Trophoblast cell (in vitro differentiated cells and primary cell): ENCODE measurements around the gene ROCK1.

Source experiments
- DNase-seq, 2 donors: peaks; one replicate each; pipeline ENCODE4 v3.0.0-alpha.2; 2016
- H2AFZ ChIP-seq: 2 replicates; pipeline ENCODE4 v1.6.1; 2013; ENCODE audit warnings: low read length, moderate library complexity, mild to moderate bottlenecking; ENCODE audit not compliant: insufficient read depth, poor library complexity
- H2AK5ac ChIP-seq: 2 replicates; pipeline ENCODE4 v1.6.1; 2013; ENCODE audit warnings: mild to moderate bottlenecking, low read length
- H2BK120ac ChIP-seq: 2 replicates; pipeline ENCODE4 v1.6.1; 2013; ENCODE audit warnings: low read length, mild to moderate bottlenecking, moderate library complexity; ENCODE audit not compliant: insufficient read depth, poor library complexity
- H2BK12ac ChIP-seq: 2 replicates; pipeline ENCODE4 v1.6.1; 2013; ENCODE audit warnings: mild to moderate bottlenecking, low read length, moderate library complexity
- H2BK5ac ChIP-seq: 2 replicates; pipeline ENCODE4 v1.6.1; 2013; ENCODE audit warnings: low read length, low read depth, moderate library complexity, mild to moderate bottlenecking; ENCODE audit not compliant: poor library complexity
- H3K14ac ChIP-seq: 2 replicates; pipeline ENCODE4 v1.6.1; 2013; ENCODE audit warnings: mild to moderate bottlenecking, low read length
- H3K18ac ChIP-seq: 2 replicates; pipeline ENCODE4 v1.6.1; 2013; ENCODE audit warnings: mild to moderate bottlenecking, low read length
- H3K23ac ChIP-seq: 2 replicates; pipeline ENCODE4 v1.6.1; 2013; ENCODE audit warnings: low read length
- H3K27ac ChIP-seq: 2 replicates; pipeline ENCODE4 v1.5.1; 2013; ENCODE audit warnings: low read depth, mild to moderate bottlenecking, inconsistent platforms, low read length, moderate library complexity
- H3K27me3 ChIP-seq: 2 replicates; pipeline ENCODE4 v1.6.1; 2013; ENCODE audit warnings: inconsistent platforms, mild to moderate bottlenecking, low read length, moderate library complexity; ENCODE audit not compliant: insufficient read depth
- H3K36me3 ChIP-seq, 2 experiments: 1 replicate in 1 of 2; 2 replicates in 1 of 2; pipeline ENCODE4 v1.6.1; 2013; ENCODE audit warnings: low read length in 2 of 2, mild to moderate bottlenecking in 2 of 2, moderate library complexity in 1 of 2; ENCODE audit not compliant: insufficient read depth in 2 of 2, control insufficient read depth in 1 of 2
- H3K4ac ChIP-seq: 2 replicates; pipeline ENCODE4 v1.6.1; 2013; ENCODE audit warnings: low read depth, mild to moderate bottlenecking, low read length, moderate library complexity
- H3K4me1 ChIP-seq, 2 experiments: 1 replicate in 1 of 2; 2 replicates in 1 of 2; pipeline ENCODE4 v1.6.1; 2013; ENCODE audit warnings: low read length in 2 of 2, mild to moderate bottlenecking in 2 of 2, moderate library complexity in 1 of 2; ENCODE audit not compliant: insufficient read depth in 2 of 2, control insufficient read depth in 1 of 2
- H3K4me2 ChIP-seq: 2 replicates; pipeline ENCODE4 v1.6.1; 2013; ENCODE audit warnings: inconsistent platforms, mild to moderate bottlenecking, low read length, moderate library complexity
- H3K4me3 ChIP-seq: 2 replicates; pipeline ENCODE4 v1.5.1; 2013; ENCODE audit warnings: mild to moderate bottlenecking, low read depth, low read length, inconsistent platforms
- H3K79me1 ChIP-seq: one replicate; pipeline ENCODE4 v1.6.1; 2013; ENCODE audit warnings: low read length
- H3K79me2 ChIP-seq: 2 replicates; pipeline ENCODE4 v1.6.1; 2013; ENCODE audit warnings: low read length, mild to moderate bottlenecking; ENCODE audit not compliant: control insufficient read depth, insufficient read depth, poor library complexity
- H3K9ac ChIP-seq: 2 replicates; pipeline ENCODE4 v1.6.1; 2013; ENCODE audit warnings: mild to moderate bottlenecking, low read length
- H3K9me3 ChIP-seq: 2 replicates; pipeline ENCODE4 v1.6.1; 2013; ENCODE audit warnings: low read depth, mild to moderate bottlenecking, control low read depth, inconsistent platforms, low read length; ENCODE audit not compliant: insufficient read depth
- H4K12ac ChIP-seq: 2 replicates; pipeline ENCODE4 v1.6.1; 2013; ENCODE audit warnings: low read depth, mild to moderate bottlenecking, low read length, moderate library complexity
- H4K8ac ChIP-seq: 2 replicates; pipeline ENCODE4 v1.6.1; 2013; ENCODE audit warnings: low read depth, mild to moderate bottlenecking, low read length, moderate library complexity
- H4K91ac ChIP-seq: one replicate; pipeline ENCODE4 v1.6.1; 2013; ENCODE audit warnings: low read depth, mild to moderate bottlenecking, low read length, moderate library complexity
- WGBS: extraction: QIAGEN DNeasy Blood & Tissue Kit; methylation state at CpG from one replicate; pipeline ENCODE4 v1.1.7; 2013; ENCODE audit warnings: missing lambda C conversion rate; ENCODE audit not compliant: insufficient read length, insufficient coverage; ENCODE audit errors: extremely low coverage; 5-methylcytosine and 5-hydroxymethylcytosine counted together

Gene ROCK1

GRCh38 chr18:21110713-21111345 is 784 bp downstream of the ROCK1 start:
- peak overlapping the region; percentile 50 for H2BK120ac ChIP-seq
- peak overlapping the region; percentile 76 for H4K12ac ChIP-seq
- H3K4me1 ChIP-seq = no peaks in the 10 kb centered on the region
- no peak overlapping the region for H2BK12ac ChIP-seq
- no peaks in the 10 kb centered on the region for H3K36me3 ChIP-seq
- peak overlapping the region; percentile 88 for H3K18ac ChIP-seq
- no peak overlapping the region for H3K23ac ChIP-seq
- peak overlapping the region; percentile 94 for H3K4me3 ChIP-seq
- peak overlapping the region; percentile 11 for H2BK5ac ChIP-seq
- peak; percentile 17 to 48 for DNase-seq
- H2AFZ ChIP-seq = peak overlapping the region; percentile 93
- H3K4ac ChIP-seq = peak overlapping the region; percentile 46
- peaks cover 13% of the 10 kb centered on the region for H3K79me2 ChIP-seq
- no peaks in the 10 kb centered on the region for H3K27me3 ChIP-seq
- H3K27ac ChIP-seq = peak overlapping the region; percentile 64
- peak overlapping the region; percentile 79 for H3K4me2 ChIP-seq
- peak overlapping the region; percentile 6 for H2AK5ac ChIP-seq
- H4K91ac ChIP-seq = peak overlapping the region; percentile 80
- WGBS = no CpG with 5 or more reads among the region's 47 CpGs
- no peaks in the 10 kb centered on the region for H3K9me3 ChIP-seq
- peak overlapping the region; percentile 72 for H3K9ac ChIP-seq
- H3K79me1 ChIP-seq = peaks cover 8% of the 10 kb centered on the region
- peak overlapping the region; percentile 90 for H4K8ac ChIP-seq
- H3K14ac ChIP-seq = peak overlapping the region; percentile 88

GRCh38 chr18:21109936-21110712 is 1.5 kb downstream of the ROCK1 start:
- Histone ChIP-seq H3K4ac (peak overlapping the region; percentile 10), H4K91ac (no peak overlapping the region), H3K4me2 (peak overlapping the region; percentile 79), H2BK12ac (no peak overlapping the region), H3K27me3 (no peaks in the 10 kb centered on the region), H2AK5ac (no peak overlapping the region), H2BK120ac (no peak overlapping the region), H4K8ac (no peak overlapping the region), H3K27ac (no peak overlapping the region), H3K18ac (no peak overlapping the region), H3K4me3 (peak overlapping the region; percentile 94), H3K9me3 (no peaks in the 10 kb centered on the region), H4K12ac (no peak overlapping the region), H3K79me2 (peaks cover 13% of the 10 kb centered on the region), H3K79me1 (peaks cover 8% of the 10 kb centered on the region), H3K4me1 (no peaks in the 10 kb centered on the region), H3K23ac (no peak overlapping the region), H2BK5ac (no peak overlapping the region), H2AFZ (no peak overlapping the region), H3K14ac (no peak overlapping the region), H3K36me3 (no peaks in the 10 kb centered on the region), H3K9ac (no peak overlapping the region)
- DNase-seq = no peak
- WGBS = no CpG with 5 or more reads among the region's 8 CpGs

GRCh38 chr18:21105936-21106335 is 5.7 kb downstream of the ROCK1 start:
- Histone ChIP-seq H2BK5ac (no peak overlapping the region), H3K79me1 (peaks cover 2% of the 10 kb centered on the region), H2AFZ (no peak overlapping the region)

GRCh38 chr18:21101172-21101571 is 10.4 kb downstream of the ROCK1 start:
- no peak overlapping the region for H2BK120ac ChIP-seq
- no peak overlapping the region for H3K23ac ChIP-seq
- H4K91ac ChIP-seq = no peak overlapping the region
- H3K14ac ChIP-seq = no peak overlapping the region
- H3K27me3 ChIP-seq = no peaks in the 10 kb centered on the region
- no peak overlapping the region for H3K4me3 ChIP-seq
- H3K4me2 ChIP-seq = no peak overlapping the region
- no peaks in the 10 kb centered on the region for H3K36me3 ChIP-seq
- H3K4me1 ChIP-seq = peaks cover 0 to 3% of the 10 kb centered on the region in 2 experiments
- peaks cover 3% of the 10 kb centered on the region for H3K79me2 ChIP-seq
- H2BK12ac ChIP-seq = no peak overlapping the region
- no peak overlapping the region for H3K9ac ChIP-seq
- H3K9me3 ChIP-seq = no peaks in the 10 kb centered on the region
- no peak overlapping the region for H4K12ac ChIP-seq
- no peak overlapping the region for H2AFZ ChIP-seq
- no peak overlapping the region for H3K4ac ChIP-seq
- no peak overlapping the region for H3K27ac ChIP-seq
- WGBS = no CpG with 5 or more reads among the region's 2 CpGs
- H2BK5ac ChIP-seq = no peak overlapping the region
- DNase-seq = no peak
- H2AK5ac ChIP-seq = no peak overlapping the region
- H3K79me1 ChIP-seq = no peaks in the 10 kb centered on the region
- no peak overlapping the region for H4K8ac ChIP-seq
- H3K18ac ChIP-seq = no peak overlapping the region

More at GRCh38 chr18:21105936-21106335, 5.7 kb downstream of the ROCK1 start:
- peaks cover 5% of the 10 kb centered on the region for H3K79me2 ChIP-seq
- H3K18ac ChIP-seq = no peak overlapping the region
- no peak overlapping the region for H2BK12ac ChIP-seq
- no peak overlapping the region for H3K23ac ChIP-seq
- WGBS = no CpG with 5 or more reads among the region's 3 CpGs
- H3K9me3 ChIP-seq = no peaks in the 10 kb centered on the region
- no peaks in the 10 kb centered on the region for H3K36me3 ChIP-seq
- H2BK120ac ChIP-seq = no peak overlapping the region
- H3K27ac ChIP-seq = no peak overlapping the region
- H3K4me1 ChIP-seq = no peaks in the 10 kb centered on the region
- no peak overlapping the region for H3K14ac ChIP-seq
- no peak overlapping the region for H4K8ac ChIP-seq
- H4K91ac ChIP-seq = no peak overlapping the region
- H3K4me3 ChIP-seq = no peak overlapping the region
- H2AK5ac ChIP-seq = no peak overlapping the region
- no peaks in the 10 kb centered on the region for H3K27me3 ChIP-seq
- DNase-seq = no peak
- H3K4me2 ChIP-seq = no peak overlapping the region
- H4K12ac ChIP-seq = no peak overlapping the region
- peak overlapping the region; percentile 83 for H3K4ac ChIP-seq
- no peak overlapping the region for H3K9ac ChIP-seq
